ENCODE results near the gene PROM1. TPM values are rescaled to one million over a fixed set of nuclear protein-coding genes. Genes with fewer than 3 reads are reported as not detected.

PROM1 gene
- total RNA-seq, 2 experiments from 2014 or later = not detected

DNA sequence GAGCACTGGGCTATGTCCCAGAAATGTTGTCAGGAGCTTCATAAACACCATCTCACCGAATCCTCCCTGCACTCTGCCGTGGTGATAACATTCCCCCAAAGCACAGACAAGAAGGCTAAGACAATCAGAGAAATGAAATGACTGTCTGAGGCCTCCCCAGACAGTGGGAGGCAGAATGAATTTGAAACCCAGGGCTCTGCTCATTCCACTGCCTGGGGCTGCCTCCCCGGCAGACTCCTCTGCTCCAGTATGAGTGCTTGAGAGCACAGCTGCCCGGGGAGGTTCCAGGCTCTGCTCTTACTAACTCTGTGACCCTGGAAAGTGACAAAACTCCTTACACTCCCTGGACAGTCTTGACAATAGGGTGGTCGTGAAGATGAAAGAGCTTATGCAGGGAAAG is 154.9 kb downstream of the PROM1 start:
- peaks cover 3% of the 10 kb centered on the region for H3K27me3 Mint-ChIP-seq

DNA sequence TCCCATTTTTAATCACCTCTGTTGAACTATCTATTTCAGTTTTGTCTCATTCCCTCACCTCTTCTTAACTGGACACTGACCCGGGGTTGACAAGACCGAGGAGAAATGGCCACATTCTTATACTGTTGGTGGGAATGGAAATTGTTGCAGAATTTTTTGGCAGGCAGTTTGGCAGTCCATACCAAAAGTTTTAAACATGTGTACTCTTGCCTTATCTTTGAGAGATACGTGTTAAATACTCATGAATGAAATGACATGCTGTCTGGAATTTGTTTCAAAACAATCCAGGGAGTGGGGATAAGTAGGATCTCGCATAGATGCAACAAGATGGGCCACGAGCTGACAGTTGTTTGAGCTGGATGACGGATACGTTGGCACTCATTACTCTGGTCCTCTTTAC is 157.3 kb downstream of the PROM1 start:
- H3K4me1 Mint-ChIP-seq (ENCODE audit: low read depth) = no peaks in the 10 kb centered on the region
- CTCF ChIA-PET = no interaction called here

More for the DNA sequence above, 154.9 kb downstream of the PROM1 start:
- TF ChIP-seq, protein P1, sequence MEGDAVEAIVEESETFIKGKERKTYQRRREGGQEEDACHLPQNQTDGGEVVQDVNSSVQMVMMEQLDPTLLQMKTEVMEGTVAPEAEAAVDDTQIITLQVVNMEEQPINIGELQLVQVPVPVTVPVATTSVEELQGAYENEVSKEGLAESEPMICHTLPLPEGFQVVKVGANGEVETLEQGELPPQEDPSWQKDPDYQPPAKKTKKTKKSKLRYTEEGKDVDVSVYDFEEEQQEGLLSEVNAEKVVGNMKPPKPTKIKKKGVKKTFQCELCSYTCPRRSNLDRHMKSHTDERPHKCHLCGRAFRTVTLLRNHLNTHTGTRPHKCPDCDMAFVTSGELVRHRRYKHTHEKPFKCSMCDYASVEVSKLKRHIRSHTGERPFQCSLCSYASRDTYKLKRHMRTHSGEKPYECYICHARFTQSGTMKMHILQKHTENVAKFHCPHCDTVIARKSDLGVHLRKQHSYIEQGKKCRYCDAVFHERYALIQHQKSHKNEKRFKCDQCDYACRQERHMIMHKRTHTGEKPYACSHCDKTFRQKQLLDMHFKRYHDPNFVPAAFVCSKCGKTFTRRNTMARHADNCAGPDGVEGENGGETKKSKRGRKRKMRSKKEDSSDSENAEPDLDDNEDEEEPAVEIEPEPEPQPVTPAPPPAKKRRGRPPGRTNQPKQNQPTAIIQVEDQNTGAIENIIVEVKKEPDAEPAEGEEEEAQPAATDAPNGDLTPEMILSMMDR (IDR thresholded peaks at IDR 0.05) = no peak
- Histone ChIP-seq H3K27me3 (ENCODE audit: control insufficient read depth in 1 of 2, insufficient read depth in 2 of 2, low read length in 2 of 2) (no peaks in the 10 kb centered on the region), H3K9me3 (ENCODE audit: control insufficient read depth in 1 of 2, insufficient read depth in 1 of 2, low read length in 2 of 2) (no peaks in the 10 kb centered on the region), H3K36me3 (ENCODE audit: insufficient read depth, low read length) (no peaks in the 10 kb centered on the region), H3K4me1 (ENCODE audit: insufficient read depth, low read length) (no peaks in the 10 kb centered on the region), H3K4me3 (ENCODE audit: low read length) (no peak overlapping the region), H3K27ac (ENCODE audit: low read depth in 1 of 2, low read length in 2 of 2) (no peak overlapping the region)
- H3K4me1 Mint-ChIP-seq (ENCODE audit: low read depth) = no peaks in the 10 kb centered on the region
- ChIA-PET POLR2A (no interaction called here), CTCF (no interaction called here)
- no peak for DNase-seq
- no peak overlapping the region for H3K4me3 Mint-ChIP-seq
- intact Hi-C loops (cut with DNase I, micrococcal nuclease) = no loop called here
- H3K9me3 Mint-ChIP-seq = no peaks in the 10 kb centered on the region
- no peak overlapping the region for H3K27ac Mint-ChIP-seq
- ATAC-seq (ENCODE audit: poor library complexity) = no peak
- H3K36me3 Mint-ChIP-seq (ENCODE audit: low read depth) = no peaks in the 10 kb centered on the region

DNA sequence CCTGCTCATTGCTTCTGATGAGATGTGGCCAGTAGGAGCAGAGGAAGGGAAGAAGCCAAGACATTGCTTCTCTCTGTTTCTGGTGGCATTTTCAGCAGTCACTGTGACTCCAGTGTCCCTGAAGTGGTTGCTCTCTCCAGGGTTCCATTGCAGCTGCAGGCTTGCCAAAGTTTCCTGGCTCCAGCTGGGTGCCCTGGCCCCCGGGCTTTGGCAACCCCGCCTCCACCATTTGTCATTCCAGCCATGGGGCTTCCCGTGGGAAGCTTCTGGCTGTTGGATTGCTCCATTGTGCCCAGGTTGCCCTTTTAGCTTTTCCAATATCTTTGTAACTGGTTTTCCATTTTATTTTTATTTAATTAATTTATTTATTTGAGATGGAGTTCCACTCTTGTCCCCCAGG is 158.0 kb downstream of the PROM1 start:
- H3K4me3 Mint-ChIP-seq = no peak overlapping the region
- Histone ChIP-seq H3K9me3 (ENCODE audit: control insufficient read depth in 1 of 2, insufficient read depth in 1 of 2, low read length in 2 of 2) (no peaks in the 10 kb centered on the region), H3K4me1 (ENCODE audit: insufficient read depth, low read length) (no peaks in the 10 kb centered on the region), H3K36me3 (ENCODE audit: insufficient read depth, low read length) (no peaks in the 10 kb centered on the region), H3K27ac (ENCODE audit: low read depth in 1 of 2, low read length in 2 of 2) (no peak overlapping the region), H3K4me3 (ENCODE audit: low read length) (no peak overlapping the region), H3K27me3 (ENCODE audit: control insufficient read depth in 1 of 2, insufficient read depth in 2 of 2, low read length in 2 of 2) (no peaks in the 10 kb centered on the region)
- no peaks in the 10 kb centered on the region for H3K9me3 Mint-ChIP-seq
- ChIA-PET CTCF (no interaction called here), POLR2A (no interaction called here)
- H3K4me1 Mint-ChIP-seq (ENCODE audit: low read depth) = no peaks in the 10 kb centered on the region
- H3K27me3 Mint-ChIP-seq = peaks cover 3% of the 10 kb centered on the region
- no peak for DNase-seq
- no peak overlapping the region for H3K27ac Mint-ChIP-seq
- no peak for ATAC-seq (ENCODE audit: poor library complexity)
- TF ChIP-seq, protein P1 (IDR thresholded peaks at IDR 0.05) = no peak
- no peaks in the 10 kb centered on the region for H3K36me3 Mint-ChIP-seq (ENCODE audit: low read depth)
- intact Hi-C loops (cut with DNase I, micrococcal nuclease) = no loop called here

More for the DNA sequence above, 157.3 kb downstream of the PROM1 start:
- H3K27ac Mint-ChIP-seq = no peak overlapping the region
- Histone ChIP-seq H3K9me3 (ENCODE audit: control insufficient read depth in 1 of 2, insufficient read depth in 1 of 2, low read length in 2 of 2) (no peaks in the 10 kb centered on the region), H3K27ac (ENCODE audit: low read depth in 1 of 2, low read length in 2 of 2) (no peak overlapping the region), H3K4me1 (ENCODE audit: insufficient read depth, low read length) (no peaks in the 10 kb centered on the region), H3K4me3 (ENCODE audit: low read length) (no peak overlapping the region), H3K27me3 (ENCODE audit: control insufficient read depth in 1 of 2, insufficient read depth in 2 of 2, low read length in 2 of 2) (no peaks in the 10 kb centered on the region), H3K36me3 (ENCODE audit: insufficient read depth, low read length) (no peaks in the 10 kb centered on the region)
- intact Hi-C loops (cut with DNase I, micrococcal nuclease) = no loop called here
- peaks cover 3% of the 10 kb centered on the region for H3K27me3 Mint-ChIP-seq
- POLR2A ChIA-PET = no interaction called here
- no peak overlapping the region for H3K4me3 Mint-ChIP-seq
- TF ChIP-seq, protein P1 (IDR thresholded peaks at IDR 0.05) = no peak
- ATAC-seq (ENCODE audit: poor library complexity) = no peak
- no peak for DNase-seq
- no peaks in the 10 kb centered on the region for H3K36me3 Mint-ChIP-seq (ENCODE audit: low read depth)
- no peaks in the 10 kb centered on the region for H3K9me3 Mint-ChIP-seq
